H1 (cell line): ENCODE data around the gene KCNA1. TPM values are rescaled to one million over a fixed set of nuclear protein-coding genes. Genes with fewer than 3 reads are reported as not detected.

Experiments
- ATF2 ChIP-seq: IDR thresholded peaks from 2 replicates; pipeline ENCODE4 v1.6.1; 2012; ENCODE audit warnings: low read length, inconsistent platforms
- CHD2 ChIP-seq: IDR thresholded peaks from 2 replicates; pipeline ENCODE4 v1.6.1; 2012; ENCODE audit warnings: low read length, improper control_type of control experiment
- E2F6 ChIP-seq: IDR thresholded peaks from 2 replicates; pipeline ENCODE4 v1.6.1; 2012; ENCODE audit warnings: inconsistent platforms
- EZH2 ChIP-seq: fragments of 200-600 bp; sonication (generic); IDR thresholded peaks from 2 replicates; pipeline ENCODE4 v1.7.1; 2012; ENCODE audit warnings: low read depth, mild to moderate bottlenecking, moderate library complexity, low read length, inconsistent platforms; ENCODE audit not compliant: severe bottlenecking
- GTF2F1 ChIP-seq: IDR thresholded peaks from 2 replicates; pipeline ENCODE4 v1.6.1; 2012; ENCODE audit warnings: low read depth, low read length, improper control_type of control experiment, borderline replicate concordance
- HDAC6 ChIP-seq: IDR thresholded peaks from one replicate; pipeline ENCODE4 v1.7.1; 2012; ENCODE audit warnings: low read depth, mild to moderate bottlenecking, inconsistent platforms, low read length, moderate library complexity
- KDM1A ChIP-seq: fragments of 200-600, 300-600 bp; sonication (generic); IDR thresholded peaks from 2 replicates; pipeline ENCODE4 v1.7.1; 2016; ENCODE audit warnings: mild to moderate bottlenecking, low read length, borderline replicate concordance
- KDM4A ChIP-seq: IDR thresholded peaks from one replicate; pipeline ENCODE4 v1.7.1; 2012; ENCODE audit warnings: low read depth, mild to moderate bottlenecking, moderate library complexity, low read length, inconsistent platforms; ENCODE audit not compliant: severe bottlenecking
- KDM5A ChIP-seq: fragments of 200-600 bp; IDR thresholded peaks from 2 replicates; pipeline ENCODE4 v1.7.1; 2012; ENCODE audit warnings: mild to moderate bottlenecking, low read length, inconsistent platforms, mixed read lengths
- PHF8 ChIP-seq: fragments of 200-600 bp; sonication (generic); conservative IDR thresholded peaks from 2 replicates; pipeline ENCODE4 v1.7.1; 2012; ENCODE audit warnings: low read depth, mild to moderate bottlenecking, inconsistent platforms, low read length, moderate library complexity
- POLR2AphosphoS5 ChIP-seq: IDR thresholded peaks from 2 replicates; pipeline ENCODE4 v1.6.1; 2011; ENCODE audit warnings: low read depth, low read length
- RNF2 ChIP-seq: fragments of 200-900, 300-1000 bp; sonication (generic); IDR thresholded peaks from 2 replicates; pipeline ENCODE4 v1.7.1; 2016; ENCODE audit warnings: borderline replicate concordance, low read depth, mild to moderate bottlenecking, antibody characterized with exemption, low read length; ENCODE audit not compliant: poor library complexity, severe bottlenecking; ENCODE audit errors: missing control alignments
- SP1 ChIP-seq: IDR thresholded peaks from 2 replicates; pipeline ENCODE4 v1.6.1; 2011; ENCODE audit warnings: low read depth, low read length
- SP4 ChIP-seq: IDR thresholded peaks from 2 replicates; pipeline ENCODE4 v1.6.1; 2012; ENCODE audit warnings: low read length, inconsistent platforms
- TBP ChIP-seq: IDR thresholded peaks from 2 replicates; pipeline ENCODE4 v1.6.1; 2011; ENCODE audit warnings: low read depth, low read length, improper control_type of control experiment
- polyA plus RNA-seq, 7 experiments: library from polyadenylated mRNA; depleted of rRNA in 3 of 7; stranded (reverse) in 5 of 7; unstranded in 2 of 7; fragments of >200 nt in 5 of 7; fragments of 200-250 nt in 2 of 7; gene quantifications; 1 replicate in 5 of 7; 2 replicates in 1 of 7; 4 replicates in 1 of 7; pipeline versions ENCODE4 v1.2.1 to v1.2.3, GENCODE V29; 2011 to 2013; ENCODE audit warnings: missing spikeins in 2 of 7, mixed read lengths in 2 of 7
- total RNA-seq: library from RNA; stranded (reverse); fragmentation: NEBNext Ultra II Directional; extraction: Animal tissue kit (Norgen Biotek cat#: 25700); gene quantifications from 2 replicates; pipeline ENCODE4 v1.2.1, GENCODE V29; 2021
- TF ChIP-seq, protein P1 (sequence below): IDR thresholded peaks from 2 replicates; pipeline ENCODE4 v1.6.1; 2011; ENCODE audit warnings: low read depth, mild to moderate bottlenecking, low read length; ENCODE audit not compliant: insufficient read depth
- TF ChIP-seq, protein P2 (sequence below): IDR thresholded peaks from 2 replicates; pipeline ENCODE4 v1.6.1; 2011; ENCODE audit warnings: low read length, improper control_type of control experiment

The KCNA1 gene
- total and polyA plus RNA-seq, 2 of the 8 experiments (the other 6 are each of a cell fraction or from before 2014, with no cell fraction given), result 0.23 to 0.30 TPM

GRCh38 chr12:4909734-4910501 is at the start of gene KCNA1 (continued):
- TF ChIP-seq E2F6, result peak; percentile 44; the same call in 1 of the 2 replicates
- TF ChIP-seq KDM4A, result peak; percentile 42
- TF ChIP-seq TBP, result no peak
- no peak for TF ChIP-seq POLR2AphosphoS5
- TF ChIP-seq, protein P1, sequence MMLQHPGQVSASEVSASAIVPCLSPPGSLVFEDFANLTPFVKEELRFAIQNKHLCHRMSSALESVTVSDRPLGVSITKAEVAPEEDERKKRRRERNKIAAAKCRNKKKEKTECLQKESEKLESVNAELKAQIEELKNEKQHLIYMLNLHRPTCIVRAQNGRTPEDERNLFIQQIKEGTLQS, result no peak
- no peak for TF ChIP-seq SP4
- no peak for TF ChIP-seq PHF8
- TF ChIP-seq KDM1A, result no peak
- TF ChIP-seq, protein P2, sequence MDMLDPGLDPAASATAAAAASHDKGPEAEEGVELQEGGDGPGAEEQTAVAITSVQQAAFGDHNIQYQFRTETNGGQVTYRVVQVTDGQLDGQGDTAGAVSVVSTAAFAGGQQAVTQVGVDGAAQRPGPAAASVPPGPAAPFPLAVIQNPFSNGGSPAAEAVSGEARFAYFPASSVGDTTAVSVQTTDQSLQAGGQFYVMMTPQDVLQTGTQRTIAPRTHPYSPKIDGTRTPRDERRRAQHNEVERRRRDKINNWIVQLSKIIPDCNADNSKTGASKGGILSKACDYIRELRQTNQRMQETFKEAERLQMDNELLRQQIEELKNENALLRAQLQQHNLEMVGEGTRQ, result no peak
- no peak for TF ChIP-seq GTF2F1
- no peak for TF ChIP-seq SP1
- TF ChIP-seq KDM5A, result no peak
- peak; percentile 96 for TF ChIP-seq EZH2
- TF ChIP-seq ATF2, result no peak
- TF ChIP-seq HDAC6, result no peak
- TF ChIP-seq RNF2, result peak; percentile 22
- no peak for TF ChIP-seq CHD2
